ENCODE data around the gene CLEC2L. TPM values are rescaled to one million over a fixed set of nuclear protein-coding genes. Genes with fewer than 3 reads are reported as not detected.
"Not testable (repeated sequence)": the region's sequence is repeated elsewhere in the genome, so short reads cannot be mapped to it uniquely, and the experiment has no call there.

The CLEC2L gene
- total RNA-seq, 1 donor from 2014 or later: not detected

- intact Hi-C loops (cut with DNase I): no loop called here
- ATAC-seq: no peak
- DNase-seq (ENCODE audit: low spot score): no peak
Observed at GRCh38 chr7:139543801-139544603, 20.5 kb downstream of the CLEC2L start.

GRCh38 chr7:139544645-139545044 is 21.2 kb downstream of the CLEC2L start:
- ATAC-seq: no peak
- intact Hi-C loops (cut with DNase I): no loop called here
- DNase-seq (ENCODE audit: low spot score): peak; percentile 31

GRCh38 chr7:139548302-139549028 is 25.0 kb downstream of the CLEC2L start:
- intact Hi-C loops (cut with DNase I): no loop called here
- ATAC-seq: no peak
- no peak for DNase-seq (ENCODE audit: low spot score)

- ATAC-seq; DNase-seq (ENCODE audit: low spot score); intact Hi-C loops (cut with DNase I): not testable (repeated sequence)
Observed at GRCh38 chr7:139553991-139554700, 30.7 kb downstream of the CLEC2L start.

GRCh38 chr7:139557857-139558581 is 34.5 kb downstream of the CLEC2L start:
- intact Hi-C loops (cut with DNase I): no loop called here
- ATAC-seq (no peak), DNase-seq (ENCODE audit: low spot score) (no peak)

- ATAC-seq: no peak
- DNase-seq (ENCODE audit: low spot score): no peak
- intact Hi-C loops (cut with DNase I): loop anchor here (10.0 kb wide), 1 partner anchor 55 kb away; no protein-coding TSS in a partner anchor
Observed at GRCh38 chr7:139559364-139560105, 36.0 kb downstream of the CLEC2L start.

- intact Hi-C loops (cut with DNase I): loop anchor here (10.0 kb wide), 1 partner anchor 55 kb away; no protein-coding TSS in a partner anchor
- ATAC-seq: no peak
- no peak for DNase-seq (ENCODE audit: low spot score)
Observed at GRCh38 chr7:139560199-139560598, 36.7 kb downstream of the CLEC2L start.

- no peak for ATAC-seq
- no peak for DNase-seq (ENCODE audit: low spot score)
- intact Hi-C loops (cut with DNase I): loop anchor here (10.0 kb wide), 1 partner anchor 56 kb away; no protein-coding TSS in a partner anchor
Observed at GRCh38 chr7:139560678-139561077, 37.2 kb downstream of the CLEC2L start.

- DNase-seq (ENCODE audit: low spot score) (no peak), ATAC-seq (no peak)
- intact Hi-C loops (cut with DNase I): loop anchor here (10.0 kb wide), 1 partner anchor 58 kb away; no protein-coding TSS in a partner anchor
Observed at GRCh38 chr7:139562491-139562890, 39.0 kb downstream of the CLEC2L start.

GRCh38 chr7:139562961-139563565 is 39.6 kb downstream of the CLEC2L start:
- ATAC-seq: no peak
- intact Hi-C loops (cut with DNase I): loop anchor here (10.0 kb wide), 1 partner anchor 58 kb away; no protein-coding TSS in a partner anchor
- no peak for DNase-seq (ENCODE audit: low spot score)

- ATAC-seq (no peak), DNase-seq (ENCODE audit: low spot score) (no peak)
- intact Hi-C loops (cut with DNase I): loop anchor here (10.0 kb wide), 1 partner anchor 59 kb away; no protein-coding TSS in a partner anchor
Observed at GRCh38 chr7:139563856-139564255, 40.4 kb downstream of the CLEC2L start.

- no peak for ATAC-seq
- no peak for DNase-seq (ENCODE audit: low spot score)
Observed at GRCh38 chr7:139566075-139566474, 42.6 kb downstream of the CLEC2L start.

GRCh38 chr7:139566736-139567646 is 43.5 kb downstream of the CLEC2L start:
- ATAC-seq (no peak), DNase-seq (ENCODE audit: low spot score) (no peak)
- intact Hi-C loops (cut with DNase I): loop anchor here (10.0 kb wide), 1 partner anchor 62 kb away; no protein-coding TSS in a partner anchor

More at GRCh38 chr7:139566075-139566474, 42.6 kb downstream of the CLEC2L start:
- intact Hi-C loops (cut with DNase I): loop anchor here (10.0 kb wide), 1 partner anchor 61 kb away; no protein-coding TSS in a partner anchor

- no peak for ATAC-seq
Observed at GRCh38 chr7:139567647-139568345, 44.3 kb downstream of the CLEC2L start.

GRCh38 chr7:139568346-139568675 is 44.8 kb downstream of the CLEC2L start:
- DNase-seq (ENCODE audit: low spot score) (no peak), ATAC-seq (no peak)

More at GRCh38 chr7:139567647-139568345, 44.3 kb downstream of the CLEC2L start:
- DNase-seq (ENCODE audit: low spot score): no peak
- intact Hi-C loops (cut with DNase I): loop anchor here (10.0 kb wide), 1 partner anchor 63 kb away; no protein-coding TSS in a partner anchor

More at GRCh38 chr7:139568346-139568675, 44.8 kb downstream of the CLEC2L start:
- intact Hi-C loops (cut with DNase I): loop anchor here (10.0 kb wide), 1 partner anchor 64 kb away; no protein-coding TSS in a partner anchor
